Measurements from ENCODE around the gene ARHGEF28. TPM values are rescaled to one million over a fixed set of nuclear protein-coding genes. Genes with fewer than 3 reads are reported as not detected.

ARHGEF28 gene
- total and polyA plus RNA-seq, 10 of the 15 experiments (the other 5 are each of a cell fraction or from before 2014, with no cell fraction given): 0.10 to 0.72 (median 0.22) TPM; not detected in 2

DNA sequence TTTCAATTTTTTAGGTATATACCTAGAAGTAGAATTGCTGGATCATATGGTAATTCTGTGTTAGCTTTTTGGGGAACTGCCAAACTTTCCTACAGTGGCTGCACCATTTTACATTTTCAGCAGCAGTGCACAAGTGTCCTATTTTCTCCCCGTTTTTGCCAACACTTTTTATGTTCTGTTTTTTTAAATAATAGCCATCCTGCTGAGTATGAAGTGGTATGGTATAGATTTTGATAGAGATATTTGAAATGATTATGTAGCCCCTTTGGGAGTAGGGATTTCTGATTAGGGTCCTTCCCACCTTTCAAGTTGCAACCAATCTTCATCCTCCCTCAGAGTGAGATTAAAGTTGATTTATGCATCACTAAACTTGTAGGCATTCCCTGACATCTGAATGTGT is 76.5 kb downstream of the ARHGEF28 start:
- H3K36me3 ChIP-seq (ENCODE audit: control insufficient read depth in 2 of 2, insufficient read depth in 2 of 2, low read length in 1 of 2): no peaks in the 10 kb centered on the region
- FAIRE-seq: no peak
- in situ Hi-C loops (cut with MboI): no loop called here
- H3K4me2 ChIP-seq (ENCODE audit: control insufficient read depth, insufficient read depth): no peak overlapping the region
- ATAC-seq: no peak
- ChIA-PET SMC1A (ENCODE audit: uncharacterized antibody, unreplicated experiment) (interaction anchor here (0.8 to 1.5 kb wide), 3 partner anchors 9 to 12 kb away, joined by 3 read pairs; no protein-coding TSS in a partner anchor), CTCF (interaction anchor here (1.0 kb wide), 1 partner anchor 9 kb away, joined by 3 read pairs; no protein-coding TSS in a partner anchor), POLR2A (no interaction called here), RAD21 (ENCODE audit: unreplicated experiment) (no interaction called here)
- no peak overlapping the region for H3K4me3 ChIP-seq
- H2AFZ ChIP-seq (ENCODE audit: control insufficient read depth, low read depth, low read length): no peak overlapping the region
- H3K4me1 ChIP-seq (ENCODE audit: control insufficient read depth, insufficient read depth, low read length): no peaks in the 10 kb centered on the region
- H3K27ac ChIP-seq (ENCODE audit: control insufficient read depth, insufficient read depth): no peak overlapping the region
- DNase-seq (ENCODE audit: low read depth, low spot score): no peak
- no peaks in the 10 kb centered on the region for H4K20me1 ChIP-seq (ENCODE audit: control insufficient read depth, insufficient read depth)
- TF ChIP-seq, protein P1, sequence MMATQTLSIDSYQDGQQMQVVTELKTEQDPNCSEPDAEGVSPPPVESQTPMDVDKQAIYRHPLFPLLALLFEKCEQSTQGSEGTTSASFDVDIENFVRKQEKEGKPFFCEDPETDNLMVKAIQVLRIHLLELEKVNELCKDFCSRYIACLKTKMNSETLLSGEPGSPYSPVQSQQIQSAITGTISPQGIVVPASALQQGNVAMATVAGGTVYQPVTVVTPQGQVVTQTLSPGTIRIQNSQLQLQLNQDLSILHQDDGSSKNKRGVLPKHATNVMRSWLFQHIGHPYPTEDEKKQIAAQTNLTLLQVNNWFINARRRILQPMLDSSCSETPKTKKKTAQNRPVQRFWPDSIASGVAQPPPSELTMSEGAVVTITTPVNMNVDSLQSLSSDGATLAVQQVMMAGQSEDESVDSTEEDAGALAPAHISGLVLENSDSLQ (IDR thresholded peaks at IDR 0.05): no peak
- TF ChIP-seq, protein P2, sequence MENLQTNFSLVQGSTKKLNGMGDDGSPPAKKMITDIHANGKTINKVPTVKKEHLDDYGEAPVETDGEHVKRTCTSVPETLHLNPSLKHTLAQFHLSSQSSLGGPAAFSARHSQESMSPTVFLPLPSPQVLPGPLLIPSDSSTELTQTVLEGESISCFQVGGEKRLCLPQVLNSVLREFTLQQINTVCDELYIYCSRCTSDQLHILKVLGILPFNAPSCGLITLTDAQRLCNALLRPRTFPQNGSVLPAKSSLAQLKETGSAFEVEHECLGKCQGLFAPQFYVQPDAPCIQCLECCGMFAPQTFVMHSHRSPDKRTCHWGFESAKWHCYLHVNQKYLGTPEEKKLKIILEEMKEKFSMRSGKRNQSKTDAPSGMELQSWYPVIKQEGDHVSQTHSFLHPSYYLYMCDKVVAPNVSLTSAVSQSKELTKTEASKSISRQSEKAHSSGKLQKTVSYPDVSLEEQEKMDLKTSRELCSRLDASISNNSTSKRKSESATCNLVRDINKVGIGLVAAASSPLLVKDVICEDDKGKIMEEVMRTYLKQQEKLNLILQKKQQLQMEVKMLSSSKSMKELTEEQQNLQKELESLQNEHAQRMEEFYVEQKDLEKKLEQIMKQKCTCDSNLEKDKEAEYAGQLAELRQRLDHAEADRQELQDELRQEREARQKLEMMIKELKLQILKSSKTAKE (IDR thresholded peaks at IDR 0.05; ENCODE audit: low read depth, poor library complexity, severe bottlenecking): no peak
- TF ChIP-seq POLR2A (IDR thresholded peaks at IDR 0.05; ENCODE audit: low read depth, low read length): no peak
- H3K27me3 ChIP-seq (replicated peaks in 1 of 2; ENCODE audit: control insufficient read depth in 2 of 2, insufficient read depth in 2 of 2, low read length in 1 of 2): no peaks in the 10 kb centered on the region
- intact Hi-C loops (cut with micrococcal nuclease; ENCODE audit: unreplicated experiment): no loop called here
- H3K79me2 ChIP-seq (ENCODE audit: control insufficient read depth, insufficient read depth, low read length): no peaks in the 10 kb centered on the region
- no peak overlapping the region for H3K9ac ChIP-seq (ENCODE audit: control insufficient read depth, insufficient read depth, low read length)
- no peaks in the 10 kb centered on the region for H3K9me3 ChIP-seq (replicated peaks; ENCODE audit: control insufficient read depth, insufficient read depth, low read length)
- BruUV-seq (replicated peaks): no TSS peak
- 0% methylated on average over 1 of the region's 1 CpG for WGBS (ENCODE audit: insufficient coverage, insufficient replicate concordance, low lambda C conversion rate, missing lambda C conversion rate)

DNA sequence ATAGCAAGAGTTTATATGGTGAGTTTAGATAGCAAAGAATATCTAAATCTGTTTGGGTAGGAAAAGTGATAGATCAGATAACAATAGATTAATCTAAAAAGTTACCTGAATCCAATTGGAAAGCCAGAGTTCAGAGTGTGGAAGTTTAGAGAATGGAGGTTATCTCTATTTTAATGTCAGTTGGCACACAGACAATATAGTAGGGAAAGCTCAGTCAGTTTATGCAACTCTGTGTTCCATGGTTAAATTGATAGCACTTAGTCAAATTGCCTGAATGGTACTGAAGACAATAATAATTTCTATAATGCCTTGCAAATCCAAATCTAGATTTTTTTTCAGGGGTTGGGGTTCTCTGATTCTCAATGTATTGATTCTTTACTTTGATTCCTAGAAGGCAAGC is 77.0 kb downstream of the ARHGEF28 start:
- DNase-seq (ENCODE audit: low read depth, low spot score): no peak
- Histone ChIP-seq H3K4me3 (no peak overlapping the region), H3K4me1 (ENCODE audit: control insufficient read depth, insufficient read depth, low read length) (no peaks in the 10 kb centered on the region), H2AFZ (ENCODE audit: control insufficient read depth, low read depth, low read length) (no peak overlapping the region), H3K27ac (ENCODE audit: control insufficient read depth, insufficient read depth) (no peak overlapping the region), H3K9ac (ENCODE audit: control insufficient read depth, insufficient read depth, low read length) (no peak overlapping the region), H3K4me2 (ENCODE audit: control insufficient read depth, insufficient read depth) (no peak overlapping the region), H3K36me3 (ENCODE audit: control insufficient read depth in 2 of 2, insufficient read depth in 2 of 2, low read length in 1 of 2) (no peaks in the 10 kb centered on the region), H4K20me1 (ENCODE audit: control insufficient read depth, insufficient read depth) (no peaks in the 10 kb centered on the region), H3K79me2 (ENCODE audit: control insufficient read depth, insufficient read depth, low read length) (no peaks in the 10 kb centered on the region), H3K27me3 (replicated peaks in 1 of 2; ENCODE audit: control insufficient read depth in 2 of 2, insufficient read depth in 2 of 2, low read length in 1 of 2) (no peaks in the 10 kb centered on the region), H3K9me3 (replicated peaks; ENCODE audit: control insufficient read depth, insufficient read depth, low read length) (no peaks in the 10 kb centered on the region)
- no TSS peak for BruUV-seq (replicated peaks)
- no peak for ATAC-seq
- no peak for FAIRE-seq
- POLR2A ChIA-PET: no interaction called here
- CTCF ChIA-PET: interaction anchor here (1.0 kb wide), 1 partner anchor 9 kb away, joined by 3 read pairs; no protein-coding TSS in a partner anchor
- in situ Hi-C loops (cut with MboI) (no loop called here), intact Hi-C loops (cut with micrococcal nuclease; ENCODE audit: unreplicated experiment) (no loop called here)
- RAD21 ChIA-PET (ENCODE audit: unreplicated experiment): no interaction called here
- SMC1A ChIA-PET (ENCODE audit: uncharacterized antibody, unreplicated experiment): interaction anchor here (0.8 to 1.5 kb wide), 3 partner anchors 9 to 13 kb away, joined by 3 read pairs; no protein-coding TSS in a partner anchor
- TF ChIP-seq, protein P3, sequence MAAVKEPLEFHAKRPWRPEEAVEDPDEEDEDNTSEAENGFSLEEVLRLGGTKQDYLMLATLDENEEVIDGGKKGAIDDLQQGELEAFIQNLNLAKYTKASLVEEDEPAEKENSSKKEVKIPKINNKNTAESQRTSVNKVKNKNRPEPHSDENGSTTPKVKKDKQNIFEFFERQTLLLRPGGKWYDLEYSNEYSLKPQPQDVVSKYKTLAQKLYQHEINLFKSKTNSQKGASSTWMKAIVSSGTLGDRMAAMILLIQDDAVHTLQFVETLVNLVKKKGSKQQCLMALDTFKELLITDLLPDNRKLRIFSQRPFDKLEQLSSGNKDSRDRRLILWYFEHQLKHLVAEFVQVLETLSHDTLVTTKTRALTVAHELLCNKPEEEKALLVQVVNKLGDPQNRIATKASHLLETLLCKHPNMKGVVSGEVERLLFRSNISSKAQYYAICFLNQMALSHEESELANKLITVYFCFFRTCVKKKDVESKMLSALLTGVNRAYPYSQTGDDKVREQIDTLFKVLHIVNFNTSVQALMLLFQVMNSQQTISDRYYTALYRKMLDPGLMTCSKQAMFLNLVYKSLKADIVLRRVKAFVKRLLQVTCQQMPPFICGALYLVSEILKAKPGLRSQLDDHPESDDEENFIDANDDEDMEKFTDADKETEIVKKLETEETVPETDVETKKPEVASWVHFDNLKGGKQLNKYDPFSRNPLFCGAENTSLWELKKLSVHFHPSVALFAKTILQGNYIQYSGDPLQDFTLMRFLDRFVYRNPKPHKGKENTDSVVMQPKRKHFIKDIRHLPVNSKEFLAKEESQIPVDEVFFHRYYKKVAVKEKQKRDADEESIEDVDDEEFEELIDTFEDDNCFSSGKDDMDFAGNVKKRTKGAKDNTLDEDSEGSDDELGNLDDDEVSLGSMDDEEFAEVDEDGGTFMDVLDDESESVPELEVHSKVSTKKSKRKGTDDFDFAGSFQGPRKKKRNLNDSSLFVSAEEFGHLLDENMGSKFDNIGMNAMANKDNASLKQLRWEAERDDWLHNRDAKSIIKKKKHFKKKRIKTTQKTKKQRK (IDR thresholded peaks at IDR 0.05; ENCODE audit: low read depth, low read length): no peak
- TF ChIP-seq, protein P4, sequence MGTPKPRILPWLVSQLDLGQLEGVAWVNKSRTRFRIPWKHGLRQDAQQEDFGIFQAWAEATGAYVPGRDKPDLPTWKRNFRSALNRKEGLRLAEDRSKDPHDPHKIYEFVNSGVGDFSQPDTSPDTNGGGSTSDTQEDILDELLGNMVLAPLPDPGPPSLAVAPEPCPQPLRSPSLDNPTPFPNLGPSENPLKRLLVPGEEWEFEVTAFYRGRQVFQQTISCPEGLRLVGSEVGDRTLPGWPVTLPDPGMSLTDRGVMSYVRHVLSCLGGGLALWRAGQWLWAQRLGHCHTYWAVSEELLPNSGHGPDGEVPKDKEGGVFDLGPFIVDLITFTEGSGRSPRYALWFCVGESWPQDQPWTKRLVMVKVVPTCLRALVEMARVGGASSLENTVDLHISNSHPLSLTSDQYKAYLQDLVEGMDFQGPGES (IDR thresholded peaks at IDR 0.05): no peak

Measured in GM12878 (cell line).